SK-N-MC (cell line): Measurements from ENCODE around the gene SH3RF3.

ENCODE experiments used
- EZH2 ChIP-seq: fragments of 200-600 bp; sonication (generic); IDR thresholded peaks from one replicate; pipeline ENCODE4 v1.6.1; 2017; ENCODE audit warnings: antibody characterized with exemption
- FOXP2 ChIP-seq: optimal IDR thresholded peaks from 2 replicates; pipeline ENCODE3; 2011; ENCODE audit warnings: mild to moderate bottlenecking, moderate library complexity; ENCODE audit not compliant: insufficient read depth; ENCODE audit errors: extremely low read length, control extremely low read depth
- POLR2AphosphoS5 ChIP-seq: IDR thresholded peaks from 2 replicates; pipeline ENCODE4 v1.6.1; 2012; ENCODE audit warnings: mild to moderate bottlenecking, low read depth, low read length, borderline replicate concordance

GRCh38 chr2:109532728-109533076 is 403.7 kb downstream of the SH3RF3 start:
- TF ChIP-seq EZH2 (no peak), POLR2AphosphoS5 (no peak), FOXP2 (no peak)
